Left ventricle myocardium inferior (tissue), 1 donor: ENCODE results near the gene GNAT2. TPM values are rescaled to one million over a fixed set of nuclear protein-coding genes. Genes with fewer than 3 reads are reported as not detected.

Experiments
- DNase-seq: peaks from one replicate; pipeline ENCODE4 v3.0.0-alpha.2; 2020
- H3K27ac ChIP-seq: fragments of 200-600 bp; replicated peaks from 2 replicates; pipeline ENCODE4 v1.8.0; 2021
- H3K27me3 ChIP-seq: fragments of 200-600 bp; 2 replicates; pipeline ENCODE4 v1.8.0; 2021; ENCODE audit warnings: low read depth
- H3K36me3 ChIP-seq: fragments of 200-600 bp; 2 replicates; pipeline ENCODE4 v1.8.0; 2021
- H3K4me1 ChIP-seq: fragments of 200-600 bp; 2 replicates; pipeline ENCODE4 v1.8.0; 2021
- H3K4me3 ChIP-seq: fragments of 200-600 bp; 2 replicates; pipeline ENCODE4 v1.8.0; 2021; ENCODE audit warnings: mild to moderate bottlenecking, moderate library complexity
- H3K9me3 ChIP-seq: fragments of 200-600 bp; replicated peaks from 2 replicates; pipeline ENCODE4 v1.8.0; 2021
- intact Hi-C: fragments of 100-400 bp; cut with micrococcal nuclease; formaldehyde crosslinking; loops from one replicate; pipeline ENCODE4 v1.11.0; 2022
- total RNA-seq: library from RNA; stranded (reverse); fragmentation: NEBNext Ultra II Directional; extraction: Animal tissue kit (Norgen Biotek cat#: 25700); gene quantifications from one replicate; pipeline ENCODE4 v1.2.1, GENCODE V29; 2021
- TF ChIP-seq, protein P1 (sequence below): fragments of 200-600 bp; IDR thresholded peaks from 2 replicates; pipeline ENCODE4 v1.8.0; 2021; ENCODE audit warnings: antibody characterized with exemption, mild to moderate bottlenecking, borderline replicate concordance
- donor health status: DM: no; HTN: yes; CAD: no; lungs with severe emphysema.

GNAT2 gene
- total RNA-seq, 1 donor from 2014 or later, result not detected

- intact Hi-C loops, result no loop called here
- Histone ChIP-seq H3K4me1 (peaks cover 99% of the 10 kb centered on the region), H3K4me3 (no peak overlapping the region), H3K9me3 (no peaks in the 10 kb centered on the region), H3K36me3 (no peaks in the 10 kb centered on the region), H3K27ac (peak overlapping the region; percentile 64), H3K27me3 (no peaks in the 10 kb centered on the region)
- TF ChIP-seq, protein P1, sequence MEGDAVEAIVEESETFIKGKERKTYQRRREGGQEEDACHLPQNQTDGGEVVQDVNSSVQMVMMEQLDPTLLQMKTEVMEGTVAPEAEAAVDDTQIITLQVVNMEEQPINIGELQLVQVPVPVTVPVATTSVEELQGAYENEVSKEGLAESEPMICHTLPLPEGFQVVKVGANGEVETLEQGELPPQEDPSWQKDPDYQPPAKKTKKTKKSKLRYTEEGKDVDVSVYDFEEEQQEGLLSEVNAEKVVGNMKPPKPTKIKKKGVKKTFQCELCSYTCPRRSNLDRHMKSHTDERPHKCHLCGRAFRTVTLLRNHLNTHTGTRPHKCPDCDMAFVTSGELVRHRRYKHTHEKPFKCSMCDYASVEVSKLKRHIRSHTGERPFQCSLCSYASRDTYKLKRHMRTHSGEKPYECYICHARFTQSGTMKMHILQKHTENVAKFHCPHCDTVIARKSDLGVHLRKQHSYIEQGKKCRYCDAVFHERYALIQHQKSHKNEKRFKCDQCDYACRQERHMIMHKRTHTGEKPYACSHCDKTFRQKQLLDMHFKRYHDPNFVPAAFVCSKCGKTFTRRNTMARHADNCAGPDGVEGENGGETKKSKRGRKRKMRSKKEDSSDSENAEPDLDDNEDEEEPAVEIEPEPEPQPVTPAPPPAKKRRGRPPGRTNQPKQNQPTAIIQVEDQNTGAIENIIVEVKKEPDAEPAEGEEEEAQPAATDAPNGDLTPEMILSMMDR, result no peak
- DNase-seq, result no peak
Observed at GRCh38 chr1:109569323-109569722, 50.1 kb downstream of the GNAT2 start.

DNA sequence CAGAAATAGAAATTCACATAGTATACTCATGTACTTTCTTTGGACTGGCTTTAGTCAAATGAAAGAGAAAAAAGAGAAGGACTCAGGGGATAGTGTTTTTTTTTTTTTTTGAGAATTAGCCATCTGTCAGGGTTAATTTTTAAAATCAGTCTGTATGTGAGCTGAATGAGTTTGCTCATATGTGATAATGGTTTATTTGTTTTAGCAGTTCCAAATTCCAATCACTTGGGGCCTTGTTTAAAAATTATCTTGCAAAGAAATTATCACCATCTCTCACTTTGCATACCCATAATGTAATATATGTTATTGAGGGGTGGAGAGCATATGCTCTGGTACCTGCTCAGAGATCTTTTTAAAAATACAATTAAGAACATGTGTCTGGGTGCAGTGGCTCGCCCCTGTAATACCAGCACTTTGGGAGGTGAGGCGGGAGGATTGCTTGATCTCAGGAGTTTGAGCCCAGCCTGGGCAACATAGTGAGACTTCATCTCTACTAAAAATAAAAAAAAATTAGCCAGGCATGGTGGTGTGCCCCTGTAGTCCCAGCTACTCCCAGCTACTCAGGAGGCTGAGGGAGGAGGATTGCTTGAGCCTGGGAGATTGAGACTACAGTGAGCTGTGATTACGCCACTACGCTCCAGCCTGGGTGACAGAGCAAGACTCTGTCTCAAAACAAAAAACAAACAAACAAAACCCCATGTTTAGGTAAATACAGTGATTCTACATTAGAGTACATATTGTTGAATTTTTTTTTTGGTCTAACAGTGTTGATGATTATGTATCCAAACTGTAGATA lies 51.3 kb downstream of the GNAT2 start:
- DNase-seq, result no peak
- Histone ChIP-seq H3K4me1 (peaks cover 99% of the 10 kb centered on the region), H3K36me3 (no peaks in the 10 kb centered on the region), H3K27ac (peak overlapping the region; percentile 40), H3K4me3 (no peak overlapping the region), H3K27me3 (no peaks in the 10 kb centered on the region), H3K9me3 (no peaks in the 10 kb centered on the region)
- intact Hi-C loops, result no loop called here
- TF ChIP-seq, protein P1, result no peak

DNA sequence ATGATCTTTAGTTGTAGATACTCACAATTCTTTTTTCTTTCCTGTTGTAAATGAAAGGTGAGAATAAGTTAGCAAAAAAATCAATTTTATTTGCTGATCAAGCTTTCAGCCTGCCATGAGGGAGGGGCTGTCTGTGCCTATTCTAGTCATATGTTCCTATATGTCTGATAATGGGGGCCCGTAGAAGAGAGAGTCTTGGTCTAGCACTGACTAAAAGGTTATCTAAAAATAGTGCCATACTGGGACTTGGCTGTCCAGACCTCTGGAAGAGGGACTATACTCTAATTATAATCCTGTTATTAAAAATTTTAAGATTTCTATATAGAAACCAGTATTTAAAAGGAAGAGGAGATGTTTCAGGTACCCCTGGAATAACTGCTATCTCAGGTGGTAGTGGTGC lies 52.4 kb downstream of the GNAT2 start:
- TF ChIP-seq, protein P1, result no peak
- H3K4me1 ChIP-seq, result peaks cover 99% of the 10 kb centered on the region

GRCh38 chr1:109565241-109565640 lies 54.2 kb downstream of the GNAT2 start:
- Histone ChIP-seq H3K4me3 (no peak overlapping the region), H3K27me3 (no peaks in the 10 kb centered on the region), H3K4me1 (peaks cover 95% of the 10 kb centered on the region), H3K36me3 (no peaks in the 10 kb centered on the region), H3K27ac (no peak overlapping the region), H3K9me3 (no peaks in the 10 kb centered on the region)
- DNase-seq, result no peak
- intact Hi-C loops, result no loop called here
- TF ChIP-seq, protein P1, result no peak

More for the DNA sequence above, 52.4 kb downstream of the GNAT2 start:
- DNase-seq, result no peak
- Histone ChIP-seq H3K36me3 (no peaks in the 10 kb centered on the region), H3K27me3 (no peaks in the 10 kb centered on the region), H3K9me3 (no peaks in the 10 kb centered on the region), H3K4me3 (no peak overlapping the region), H3K27ac (peak overlapping the region; percentile 40)
- intact Hi-C loops, result no loop called here

- TF ChIP-seq, protein P1, result no peak
- intact Hi-C loops, result no loop called here
Observed at GRCh38 chr1:109564194-109564878, 55.1 kb downstream of the GNAT2 start.

More at GRCh38 chr1:109564194-109564878, 55.1 kb downstream of the GNAT2 start:
- H3K4me3 ChIP-seq, result no peak overlapping the region
- no peaks in the 10 kb centered on the region for H3K9me3 ChIP-seq
- no peaks in the 10 kb centered on the region for H3K27me3 ChIP-seq
- H3K36me3 ChIP-seq, result no peaks in the 10 kb centered on the region
- DNase-seq, result no peak
- no peak overlapping the region for H3K27ac ChIP-seq
- H3K4me1 ChIP-seq, result peaks cover 95% of the 10 kb centered on the region
